ENCODE measurements around the gene INF2.

The INF2 gene

DNA sequence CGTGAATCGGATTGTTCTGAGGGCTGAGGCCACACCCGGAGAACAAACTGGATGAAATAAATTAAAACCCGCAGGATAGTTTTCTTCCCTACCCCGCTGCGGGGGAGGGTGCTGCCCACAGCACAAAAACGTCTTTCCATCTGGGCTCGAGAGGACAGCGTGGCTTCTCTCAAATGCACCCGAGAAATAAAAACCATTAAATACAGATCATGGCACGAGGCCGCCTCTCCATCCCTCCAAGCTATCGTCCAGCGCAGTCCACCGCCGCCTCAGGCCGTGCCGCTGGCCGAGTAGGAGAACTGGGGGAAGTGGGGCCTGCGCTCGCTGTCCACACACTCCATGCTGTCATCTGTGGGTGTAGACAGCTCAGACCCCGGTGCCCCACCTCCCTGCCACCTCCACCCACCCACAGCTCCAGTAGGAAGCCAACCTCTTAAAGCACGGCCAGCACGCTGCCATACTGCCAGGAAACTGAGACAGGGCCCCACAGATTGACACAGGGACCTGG is 80.7 kb downstream of the INF2 start:
- DNase-seq (ENCODE audit: low spot score), result no peak

DNA sequence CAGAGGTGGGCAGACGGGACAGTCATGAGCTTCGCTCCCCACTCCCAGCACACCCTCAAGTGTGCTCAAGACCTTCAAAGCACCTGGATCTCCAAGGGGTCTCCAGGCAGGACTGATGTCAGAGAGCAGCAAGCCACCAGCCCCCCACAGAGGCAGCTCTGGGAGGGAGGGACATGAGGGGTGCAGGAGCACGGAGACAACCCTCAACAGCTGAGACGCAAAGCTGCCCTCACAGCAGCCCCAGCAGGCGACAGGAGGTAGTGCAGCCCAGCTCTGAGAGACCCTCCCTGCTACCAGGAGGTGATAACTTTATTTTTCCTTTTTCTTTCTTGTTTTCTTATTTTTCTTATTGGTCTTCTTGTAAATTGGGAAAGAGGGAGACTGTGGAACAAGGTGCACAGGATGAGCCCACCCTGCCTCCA is 81.4 kb downstream of the INF2 start:
- DNase-seq (ENCODE audit: low spot score), result no peak

DNA sequence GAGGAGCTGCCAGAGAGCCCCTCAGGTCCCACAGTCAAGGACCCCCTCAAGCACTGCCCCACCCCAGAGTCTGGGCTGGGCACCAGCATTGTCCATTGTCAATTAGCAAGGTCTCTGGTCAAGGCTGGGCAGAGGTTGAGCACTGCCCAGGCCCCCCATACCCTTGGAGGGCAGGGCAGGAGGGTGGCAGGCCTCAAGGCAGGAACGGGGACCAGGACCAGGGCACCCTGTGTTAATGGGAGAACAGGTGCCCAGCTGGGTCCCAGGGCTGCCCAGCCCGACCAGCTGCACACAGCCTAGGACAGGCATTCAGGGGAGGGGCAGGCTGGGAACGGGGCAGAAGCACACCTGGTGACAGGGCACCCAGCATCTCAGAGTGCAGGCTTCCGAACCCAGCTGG is 82.0 kb downstream of the INF2 start:
- DNase-seq (ENCODE audit: low spot score), result no peak
